Omental fat pad (tissue), 4 donors: ENCODE data around the gene ADAMTS6. TPM values are rescaled to one million over a fixed set of nuclear protein-coding genes. Genes with fewer than 3 reads are reported as not detected.

ENCODE experiments used
- ATAC-seq: fragments of 150-250 bp; one replicate; pipeline ENCODE4 v1.9.1; 2016; ENCODE audit warnings: mild to moderate bottlenecking, moderate library complexity; ENCODE audit not compliant: low FRiP score
- DNase-seq: peaks from one replicate; pipeline ENCODE4 v3.0.0-alpha.2; 2019; ENCODE audit warnings: low spot score
- total RNA-seq, 4 donors: library from RNA; depleted of rRNA; stranded (reverse); fragments of >200 nt; gene quantifications; one replicate each; pipeline ENCODE4 v1.1.0, GENCODE V29; 2016
- TF ChIP-seq, protein P1 (sequence below), 3 donors: fragments of 450-650 bp; IDR thresholded peaks; one replicate each; pipeline ENCODE4 v1.5.1; 2016 to 2017; ENCODE audit warnings: antibody characterized with exemption in 3 of 3, mild to moderate bottlenecking in 3 of 3, moderate library complexity in 2 of 3

ADAMTS6 gene
- total RNA-seq, 4 donors from 2014 or later = 1.8 to 8.0 (median 3.0) TPM

DNA sequence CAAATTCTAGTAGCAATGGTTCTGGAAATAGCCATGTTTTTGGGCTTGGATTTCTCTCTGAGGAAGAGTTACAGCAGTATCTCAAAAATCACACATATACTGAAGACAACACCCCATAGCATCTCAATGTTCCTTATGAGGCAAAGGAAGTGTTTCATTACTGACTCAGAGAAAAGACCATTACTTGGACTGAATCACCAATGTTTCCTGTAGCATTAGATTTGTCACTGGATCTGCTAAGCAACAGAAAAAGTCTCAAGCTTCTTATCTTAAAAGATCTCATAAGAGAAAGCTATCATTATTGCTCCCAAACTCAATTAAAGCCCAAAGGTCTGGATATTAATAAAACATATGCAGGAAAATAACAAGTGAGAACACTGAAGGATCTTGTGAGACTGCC is 272.4 kb downstream of the ADAMTS6 start:
- TF ChIP-seq, protein P1, sequence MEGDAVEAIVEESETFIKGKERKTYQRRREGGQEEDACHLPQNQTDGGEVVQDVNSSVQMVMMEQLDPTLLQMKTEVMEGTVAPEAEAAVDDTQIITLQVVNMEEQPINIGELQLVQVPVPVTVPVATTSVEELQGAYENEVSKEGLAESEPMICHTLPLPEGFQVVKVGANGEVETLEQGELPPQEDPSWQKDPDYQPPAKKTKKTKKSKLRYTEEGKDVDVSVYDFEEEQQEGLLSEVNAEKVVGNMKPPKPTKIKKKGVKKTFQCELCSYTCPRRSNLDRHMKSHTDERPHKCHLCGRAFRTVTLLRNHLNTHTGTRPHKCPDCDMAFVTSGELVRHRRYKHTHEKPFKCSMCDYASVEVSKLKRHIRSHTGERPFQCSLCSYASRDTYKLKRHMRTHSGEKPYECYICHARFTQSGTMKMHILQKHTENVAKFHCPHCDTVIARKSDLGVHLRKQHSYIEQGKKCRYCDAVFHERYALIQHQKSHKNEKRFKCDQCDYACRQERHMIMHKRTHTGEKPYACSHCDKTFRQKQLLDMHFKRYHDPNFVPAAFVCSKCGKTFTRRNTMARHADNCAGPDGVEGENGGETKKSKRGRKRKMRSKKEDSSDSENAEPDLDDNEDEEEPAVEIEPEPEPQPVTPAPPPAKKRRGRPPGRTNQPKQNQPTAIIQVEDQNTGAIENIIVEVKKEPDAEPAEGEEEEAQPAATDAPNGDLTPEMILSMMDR (IDR thresholded peaks at IDR 0.05) = no peak
- ATAC-seq = no peak

DNA sequence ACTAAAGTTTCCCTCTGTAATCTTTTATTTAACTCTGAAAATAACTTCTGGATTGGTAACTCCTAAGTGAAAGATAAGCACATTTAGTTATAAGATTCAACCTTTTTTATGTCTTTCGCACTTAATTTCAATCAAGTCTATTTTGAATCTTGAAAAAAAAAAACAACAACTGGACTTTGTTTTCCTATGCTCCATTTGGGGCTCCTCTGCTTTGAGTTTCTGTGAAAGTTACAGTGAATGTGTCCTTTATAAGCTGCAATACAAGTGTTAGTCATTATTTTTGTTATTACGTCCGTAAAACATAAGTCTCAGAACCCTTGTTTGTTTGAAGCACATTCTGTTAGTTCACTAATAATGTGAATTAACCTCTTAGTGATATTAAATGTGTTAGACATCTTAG is 276.8 kb downstream of the ADAMTS6 start:
- DNase-seq (no peak), ATAC-seq (no peak)
- TF ChIP-seq, protein P1 (IDR thresholded peaks at IDR 0.05) = no peak

More for the DNA sequence above, 272.4 kb downstream of the ADAMTS6 start:
- no peak for DNase-seq

DNA sequence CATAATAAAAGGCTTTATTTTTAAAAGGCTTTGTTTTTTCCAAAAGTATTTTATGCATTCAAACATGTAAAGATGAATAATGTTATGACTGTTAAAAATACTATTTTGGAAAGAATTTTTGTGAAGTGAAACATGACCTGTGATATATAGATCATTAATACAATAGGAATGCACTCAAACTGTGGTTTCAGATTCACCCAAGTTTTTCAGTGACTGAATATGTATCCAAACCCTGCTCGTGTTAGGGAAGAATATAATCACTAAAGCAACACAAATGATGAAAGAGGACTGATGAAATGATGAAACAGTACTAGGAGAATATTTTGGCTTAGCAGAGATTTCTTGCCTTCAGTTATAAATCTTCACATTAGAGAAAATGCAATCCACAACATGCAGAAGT is 278.0 kb downstream of the ADAMTS6 start:
- no peak for ATAC-seq
- DNase-seq = no peak
- TF ChIP-seq, protein P1 (IDR thresholded peaks at IDR 0.05) = no peak

DNA sequence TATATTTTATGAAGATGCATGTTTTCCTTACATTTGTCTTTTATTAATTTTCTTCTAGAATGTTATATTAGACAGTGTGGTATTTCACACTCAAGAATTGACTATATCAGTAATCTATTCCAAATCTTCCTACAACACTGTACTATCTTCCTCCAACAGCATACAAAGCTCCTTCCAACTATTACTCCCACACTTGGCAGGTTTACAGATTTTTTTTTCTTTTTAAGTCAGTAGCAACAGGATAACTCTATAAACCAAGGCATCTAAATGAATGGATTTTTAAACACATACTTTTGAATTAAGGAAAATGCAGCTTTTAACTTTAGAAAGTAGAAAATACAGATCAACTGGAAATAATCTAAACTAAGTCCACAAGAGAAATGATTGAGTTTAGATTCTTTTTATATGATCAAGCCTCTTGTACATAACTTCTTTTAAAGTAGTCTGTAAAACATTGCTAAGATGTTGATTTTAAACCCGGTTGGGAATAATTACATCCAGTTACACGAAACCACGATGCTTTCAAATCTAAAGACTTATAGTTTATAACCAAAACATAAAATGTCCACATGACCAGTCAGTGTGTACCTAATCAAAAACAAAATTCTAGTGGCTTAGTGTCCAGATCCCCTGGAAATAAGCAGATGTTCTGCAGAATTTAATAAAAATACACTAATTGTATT is 281.6 kb downstream of the ADAMTS6 start:
- TF ChIP-seq, protein P1 (IDR thresholded peaks at IDR 0.05) = no peak
- ATAC-seq (no peak), DNase-seq (no peak)

DNA sequence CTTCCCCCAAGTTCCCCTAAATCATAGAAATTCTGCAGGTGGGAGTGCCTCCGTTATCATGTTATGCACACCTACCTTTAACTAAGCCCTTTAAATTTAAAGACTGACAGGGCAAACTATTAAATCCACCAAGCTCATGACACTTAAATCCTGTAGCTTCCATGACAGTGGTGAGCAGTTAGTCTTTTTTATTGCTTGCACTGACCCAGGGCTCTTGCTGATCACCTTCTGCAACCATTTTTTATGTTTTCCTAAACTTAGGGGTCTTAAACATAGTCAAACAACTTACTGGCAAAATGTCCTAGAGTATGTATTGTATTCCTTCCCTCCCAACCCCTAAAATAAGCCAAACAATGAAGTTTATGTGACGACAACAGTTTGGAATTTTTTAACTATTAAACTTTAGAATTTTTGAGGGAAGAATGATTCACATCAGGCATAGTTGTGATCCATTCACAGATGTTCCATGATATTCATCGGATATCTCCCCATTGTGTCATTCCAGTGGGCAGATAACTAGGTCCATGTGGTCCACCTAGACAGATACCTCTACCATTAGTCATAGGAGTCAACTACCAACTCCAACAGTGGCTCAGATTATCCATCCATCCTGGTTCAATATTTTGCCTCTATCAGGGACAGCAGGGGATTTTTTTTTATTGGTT is 283.1 kb downstream of the ADAMTS6 start:
- no peak for ATAC-seq
- no peak for DNase-seq
- TF ChIP-seq, protein P1 (IDR thresholded peaks at IDR 0.05) = no peak

DNA sequence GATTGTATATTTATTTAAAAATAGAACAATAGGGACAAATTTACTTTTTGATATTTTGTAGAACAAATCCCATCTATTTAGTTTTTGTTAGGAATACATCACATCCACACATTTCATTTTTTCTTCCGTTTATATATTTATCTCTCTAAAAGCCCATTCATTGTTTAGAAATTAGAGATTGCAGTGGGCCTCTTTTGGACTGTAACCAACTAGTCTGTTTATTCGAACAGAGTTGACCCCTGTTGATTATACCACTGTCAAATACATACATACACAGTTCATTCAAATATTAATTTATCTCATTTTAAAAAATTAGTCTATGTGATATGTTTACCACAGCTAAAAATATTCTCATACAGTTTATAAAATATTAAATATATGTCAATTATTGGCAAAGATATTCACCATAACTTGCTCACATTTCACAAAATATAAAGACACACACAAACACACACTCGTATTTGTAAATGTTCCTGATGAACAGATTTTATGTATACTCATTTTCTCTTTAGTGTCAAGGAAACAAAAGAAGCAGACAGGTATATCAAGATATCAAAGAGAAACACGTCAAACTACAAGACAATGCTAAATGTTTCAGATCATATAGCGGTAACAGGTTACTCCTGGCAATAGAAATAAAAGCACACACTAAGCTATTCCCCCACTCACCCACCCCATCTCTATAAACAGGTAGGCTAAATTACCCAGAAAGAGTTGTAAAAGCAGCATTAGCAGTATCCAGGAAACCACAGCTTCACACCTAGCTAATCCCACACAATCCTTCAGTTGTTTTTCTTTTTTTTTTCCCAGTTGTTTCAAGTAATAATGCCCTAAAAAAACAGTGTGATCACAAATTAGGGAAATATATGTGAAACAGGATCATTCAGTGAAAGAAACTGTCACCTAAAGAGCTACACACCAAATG is 283.9 kb downstream of the ADAMTS6 start:
- no peak for ATAC-seq
- TF ChIP-seq, protein P1 (IDR thresholded peaks at IDR 0.05) = no peak
- DNase-seq = no peak
